OCI-LY7 (cell line): Measurements from ENCODE around the gene ENHO. TPM values are rescaled to one million over a fixed set of nuclear protein-coding genes. Genes with fewer than 3 reads are reported as not detected.

Source experiments
- BruUV-seq: library from RNA; stranded (reverse); fragments of 400-500 nt; replicated peaks from 2 replicates; lab custom pipeline; 2021; lab: Mats Ljungman, UMichigan
- CTCF ChIA-PET: fragments of 300-600 bp; sonication (Branson Sonifier 250); formaldehyde crosslinking; loops from one replicate; lab custom pipeline; 2022; ENCODE audit warnings: antibody characterized with exemption; ENCODE audit not compliant: unreplicated experiment; lab: Charles Lee
- POLR2A ChIA-PET: fragments of 300-600 bp; sonication (Branson Sonifier 250); formaldehyde crosslinking; loops from one replicate; lab custom pipeline; 2022; ENCODE audit warnings: antibody characterized with exemption; lab: Charles Lee
- DNase-seq: peaks from one replicate; pipeline ENCODE4 v3.0.0-alpha.2; 2015; ENCODE audit warnings: low spot score
- H2AFZ ChIP-seq: fragments of 200-600 bp; sonication (generic), shearing (Covaris generic); 2 replicates; pipeline ENCODE4 v1.6.1; 2014; ENCODE audit warnings: mild to moderate bottlenecking, antibody characterized with exemption, low read length, moderate library complexity
- H3K27ac ChIP-seq: fragments of 200-600 bp; sonication (generic); 2 replicates; pipeline ENCODE4 v1.5.1; 2014; ENCODE audit warnings: mixed run types, low read depth, mild to moderate bottlenecking, moderate library complexity, low read length, inconsistent platforms; ENCODE audit not compliant: poor library complexity, severe bottlenecking
- H3K36me3 ChIP-seq: fragments of 200-600 bp; sonication (generic); 2 replicates; pipeline ENCODE4 v1.6.1; 2014; ENCODE audit warnings: mild to moderate bottlenecking, antibody characterized with exemption, low read length, moderate library complexity, mixed read lengths; ENCODE audit not compliant: insufficient read depth
- H3K4me1 ChIP-seq: fragments of 200-600 bp; sonication (generic); 2 replicates; pipeline ENCODE4 v1.5.1; 2014; ENCODE audit warnings: mild to moderate bottlenecking, low read length; ENCODE audit not compliant: insufficient read depth, poor library complexity, severe bottlenecking
- H3K4me2 ChIP-seq: fragments of 200-600 bp; sonication (generic); 2 replicates; pipeline ENCODE4 v1.6.1; 2014; ENCODE audit warnings: mild to moderate bottlenecking, low read length
- H3K4me3 ChIP-seq: fragments of 200-600 bp; sonication (generic); 2 replicates; pipeline ENCODE4 v1.5.1; 2014; ENCODE audit warnings: mild to moderate bottlenecking, low read depth, low read length; ENCODE audit not compliant: poor library complexity, severe bottlenecking
- H3K79me2 ChIP-seq: fragments of 200-600 bp; sonication (generic); 2 replicates; pipeline ENCODE4 v1.6.1; 2016; ENCODE audit warnings: low read depth, mild to moderate bottlenecking, low read length, moderate library complexity, mixed read lengths; ENCODE audit not compliant: insufficient read depth
- H3K9me2 ChIP-seq: fragments of 200-600 bp; sonication (generic); 2 replicates; pipeline ENCODE4 v1.6.1; 2016; ENCODE audit warnings: mild to moderate bottlenecking, low read length, mixed read lengths; ENCODE audit not compliant: insufficient read depth
- H3K9me3 ChIP-seq: fragments of 200-600 bp; sonication (generic); 2 replicates; pipeline ENCODE4 v1.6.1; 2014; ENCODE audit warnings: mild to moderate bottlenecking, mixed run types, low read length, mixed read lengths
- H4K20me1 ChIP-seq: fragments of 200-600 bp; sonication (generic); 2 replicates; pipeline ENCODE4 v1.6.1; 2014; ENCODE audit warnings: mild to moderate bottlenecking, antibody characterized with exemption, low read length, moderate library complexity, mixed read lengths; ENCODE audit not compliant: insufficient read depth
- EZH2phosphoT487 ChIP-seq: fragments of 200-600 bp; sonication (generic); IDR thresholded peaks from 2 replicates; pipeline ENCODE4 v1.6.1; 2018; ENCODE audit warnings: low read depth, borderline replicate concordance, mild to moderate bottlenecking, mixed run types, antibody characterized with exemption, low read length, moderate library complexity, mixed read lengths
- intact Hi-C: fragments of 100-400 bp; cut with micrococcal nuclease; formaldehyde crosslinking; loops from one replicate; pipeline ENCODE4 v1.10.0; 2022; ENCODE audit not compliant: unreplicated experiment
- total RNA-seq, 2 experiments: library from RNA; depleted of rRNA in 1 of 2; stranded (reverse); fragments of >200 nt in 1 of 2; shearing (Covaris generic) in 1 of 2; gene quantifications; 2 replicates each; pipeline ENCODE4 v1.2.3, GENCODE V29; 2014 to 2022
- TF ChIP-seq, protein P1 (sequence below): fragments of 200-600 bp; sonication (generic); conservative IDR thresholded peaks from 2 replicates; pipeline ENCODE4 v1.5.1; 2014; ENCODE audit warnings: mild to moderate bottlenecking, antibody characterized with exemption, low read length, moderate library complexity, mixed read lengths

ENHO gene
- total RNA-seq, 2 experiments from 2014 or later = 0.91 TPM; not detected in 1

DNA sequence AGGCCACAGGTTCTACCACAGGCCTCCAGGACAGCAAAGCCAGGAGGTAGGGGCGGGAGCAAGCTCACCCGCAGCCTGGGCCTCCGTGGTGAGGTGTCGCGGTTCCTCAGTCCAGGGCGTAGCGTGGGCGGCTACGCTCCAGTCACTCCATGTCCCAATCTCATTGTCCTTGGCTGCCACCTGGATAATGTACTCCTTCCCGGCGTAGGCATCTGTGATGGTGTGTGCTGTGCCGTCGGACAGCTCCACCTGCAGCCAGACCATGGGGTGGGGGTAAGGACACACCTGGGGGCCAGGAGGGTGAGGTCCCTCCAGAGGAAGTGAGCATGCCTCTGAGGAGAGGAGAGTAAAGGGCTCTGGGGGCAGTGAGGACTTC, 29.8 kb upstream of the ENHO start:
- no TSS peak for BruUV-seq
- Histone ChIP-seq H3K4me3 (no peak overlapping the region), H3K4me2 (no peak overlapping the region), H3K36me3 (no peaks in the 10 kb centered on the region), H3K79me2 (no peaks in the 10 kb centered on the region), H3K4me1 (no peaks in the 10 kb centered on the region), H3K27ac (no peak overlapping the region), H4K20me1 (no peaks in the 10 kb centered on the region), H3K9me3 (no peaks in the 10 kb centered on the region), H3K9me2 (no peaks in the 10 kb centered on the region), H2AFZ (no peak overlapping the region)
- no peak for DNase-seq
- TF ChIP-seq EZH2phosphoT487 = no peak
- TF ChIP-seq, protein P1, sequence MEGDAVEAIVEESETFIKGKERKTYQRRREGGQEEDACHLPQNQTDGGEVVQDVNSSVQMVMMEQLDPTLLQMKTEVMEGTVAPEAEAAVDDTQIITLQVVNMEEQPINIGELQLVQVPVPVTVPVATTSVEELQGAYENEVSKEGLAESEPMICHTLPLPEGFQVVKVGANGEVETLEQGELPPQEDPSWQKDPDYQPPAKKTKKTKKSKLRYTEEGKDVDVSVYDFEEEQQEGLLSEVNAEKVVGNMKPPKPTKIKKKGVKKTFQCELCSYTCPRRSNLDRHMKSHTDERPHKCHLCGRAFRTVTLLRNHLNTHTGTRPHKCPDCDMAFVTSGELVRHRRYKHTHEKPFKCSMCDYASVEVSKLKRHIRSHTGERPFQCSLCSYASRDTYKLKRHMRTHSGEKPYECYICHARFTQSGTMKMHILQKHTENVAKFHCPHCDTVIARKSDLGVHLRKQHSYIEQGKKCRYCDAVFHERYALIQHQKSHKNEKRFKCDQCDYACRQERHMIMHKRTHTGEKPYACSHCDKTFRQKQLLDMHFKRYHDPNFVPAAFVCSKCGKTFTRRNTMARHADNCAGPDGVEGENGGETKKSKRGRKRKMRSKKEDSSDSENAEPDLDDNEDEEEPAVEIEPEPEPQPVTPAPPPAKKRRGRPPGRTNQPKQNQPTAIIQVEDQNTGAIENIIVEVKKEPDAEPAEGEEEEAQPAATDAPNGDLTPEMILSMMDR = no peak
- CTCF ChIA-PET = no interaction called here
- intact Hi-C loops = no loop called here
- POLR2A ChIA-PET = no interaction called here

DNA sequence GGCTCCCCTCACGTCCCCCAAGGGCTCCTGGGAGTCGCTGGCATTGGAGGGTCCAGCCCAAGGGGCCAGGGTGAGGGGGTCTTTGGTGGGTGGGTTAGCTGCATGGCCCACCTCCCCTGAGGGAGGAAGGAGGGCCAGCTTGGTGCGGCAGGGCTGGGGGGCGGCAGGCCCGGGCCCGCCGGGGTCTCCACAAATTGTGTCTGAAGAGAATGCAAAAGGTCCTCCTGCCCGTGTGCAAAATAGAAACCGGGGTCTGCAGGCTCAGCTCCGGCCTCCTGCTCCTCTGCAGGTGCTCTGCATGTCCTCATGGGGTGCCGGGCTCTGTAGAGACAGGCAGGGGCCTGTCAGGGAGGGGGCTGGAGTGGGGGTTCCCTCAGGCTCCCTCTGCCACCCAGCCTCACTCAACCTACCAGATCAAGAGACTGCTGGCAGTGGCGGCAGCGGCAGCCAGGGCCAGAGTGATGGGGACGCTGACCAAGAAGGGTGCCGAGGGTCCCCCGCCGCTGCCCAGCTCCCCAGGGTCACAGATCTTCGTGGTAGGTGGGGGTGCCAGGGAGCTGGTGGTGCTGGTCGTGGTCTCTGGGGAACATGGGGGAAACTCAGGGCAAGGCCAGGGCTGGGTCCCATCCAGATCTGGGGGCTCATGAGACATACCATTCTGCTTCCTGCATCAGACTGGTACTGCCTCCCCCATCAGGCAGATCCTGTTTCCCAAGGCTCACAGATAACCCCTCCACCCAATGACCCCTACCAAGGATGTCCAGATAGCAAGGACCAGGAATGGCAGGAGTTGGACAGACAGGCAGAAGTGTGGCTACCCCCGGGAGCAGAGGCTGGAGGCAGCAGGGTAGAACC, 29.2 kb upstream of the ENHO start:
- Histone ChIP-seq H3K4me3 (no peak overlapping the region), H3K9me3 (no peaks in the 10 kb centered on the region), H3K36me3 (no peaks in the 10 kb centered on the region), H3K27ac (no peak overlapping the region), H3K79me2 (no peaks in the 10 kb centered on the region), H4K20me1 (no peaks in the 10 kb centered on the region), H2AFZ (no peak overlapping the region), H3K9me2 (no peaks in the 10 kb centered on the region), H3K4me2 (no peak overlapping the region), H3K4me1 (no peaks in the 10 kb centered on the region)
- DNase-seq = no peak
- TF ChIP-seq, protein P1 = no peak
- no peak for TF ChIP-seq EZH2phosphoT487
- intact Hi-C loops = no loop called here
- BruUV-seq = no TSS peak
- POLR2A ChIA-PET = no interaction called here
- CTCF ChIA-PET = no interaction called here

DNA sequence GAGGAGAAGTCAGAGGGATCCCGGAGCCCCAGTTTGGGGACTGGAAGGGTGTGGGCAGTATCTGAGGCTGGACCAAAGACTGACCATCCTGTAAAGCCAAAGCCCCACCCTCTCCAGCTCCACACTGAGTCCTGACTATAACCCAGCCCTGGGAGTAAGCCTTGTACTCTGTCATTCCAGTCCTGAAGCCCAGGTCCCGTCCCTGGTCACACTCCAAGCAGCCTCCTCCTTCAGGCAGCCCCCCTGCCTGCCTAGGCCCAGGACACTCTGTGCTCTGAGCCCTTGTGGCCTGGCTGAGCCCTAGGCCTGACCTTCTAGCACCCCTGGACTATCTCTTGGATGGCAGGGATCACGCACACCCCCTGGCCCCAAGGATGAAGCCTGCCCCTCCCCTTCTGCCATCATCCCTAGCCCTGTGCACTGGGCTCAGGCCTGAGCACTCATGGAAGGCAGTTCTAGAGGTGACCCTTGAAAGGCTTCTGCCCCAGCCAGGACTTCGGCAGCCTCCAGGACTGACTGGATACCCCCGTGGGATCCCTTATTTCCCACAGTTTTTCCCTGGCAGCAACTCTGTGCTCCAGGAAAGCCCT, 28.0 kb upstream of the ENHO start:
- no TSS peak for BruUV-seq
- Histone ChIP-seq H3K79me2 (no peaks in the 10 kb centered on the region), H3K4me1 (no peaks in the 10 kb centered on the region), H3K4me3 (no peak overlapping the region), H4K20me1 (no peaks in the 10 kb centered on the region), H3K4me2 (no peak overlapping the region), H3K9me3 (no peaks in the 10 kb centered on the region), H2AFZ (no peak overlapping the region), H3K36me3 (no peaks in the 10 kb centered on the region), H3K27ac (no peak overlapping the region), H3K9me2 (no peaks in the 10 kb centered on the region)
- intact Hi-C loops = no loop called here
- ChIA-PET POLR2A (no interaction called here), CTCF (no interaction called here)
- no peak for DNase-seq
- TF ChIP-seq, protein P1 = no peak
- no peak for TF ChIP-seq EZH2phosphoT487
